A549 (cell line): ENCODE results near the gene ULK1. TPM values are rescaled to one million over a fixed set of nuclear protein-coding genes. Genes with fewer than 3 reads are reported as not detected.

Source experiments
- ATAC-seq, 2 experiments: fragments of 200-7000 bp in 1 of 2; fragments of >200 bp in 1 of 2; cut with Nextera tagmentation in 1 of 2; cut with Tn5 transposase in 1 of 2; 3 replicates each; pipeline versions ENCODE4 v1.8.0 to v1.9.1; 2018 to 2020; ENCODE audit warnings: mild to moderate bottlenecking in 1 of 2, moderate library complexity in 1 of 2
- CTCF ChIA-PET: fragments of 300-600 bp; sonication (Branson Sonifier 250); formaldehyde crosslinking; extraction: SDS; loops from one replicate; lab custom pipeline; 2021; ENCODE audit warnings: antibody characterized with exemption, inconsistent platforms; lab: Yijun Ruan, JAX
- POLR2A ChIA-PET: fragments of 350-600 bp; formaldehyde crosslinking; extraction: SDS; loops from one replicate; lab custom pipeline; 2021; ENCODE audit warnings: antibody characterized with exemption, inconsistent platforms; lab: Yijun Ruan, JAX
- DNase-seq, 2 experiments: peaks; one replicate each; pipeline versions ENCODE4 v3.0.0 to v3.0.0-alpha.2; 2011 to 2016; ENCODE audit warnings: low read depth in 1 of 2, low spot score in 1 of 2
- FAIRE-seq: peaks from 2 replicates; lab custom pipeline; 2011; peaks lifted over from hg19 to GRCh38; lab: Jason Lieb, UNC
- H3K27ac ChIP-seq, 2 experiments: fragments of >200 bp; sonication (Bioruptor Twin); formaldehyde crosslinking; 3 replicates each; pipeline ENCODE4 v1.5.1; 2016 to 2017
- H3K4me1 ChIP-seq: fragments of >200 bp; sonication (Bioruptor Twin); formaldehyde crosslinking; 3 replicates; pipeline ENCODE4 v1.6.1; 2016
- H3K4me2 ChIP-seq: fragments of >200 bp; sonication (Bioruptor Twin); formaldehyde crosslinking; 3 replicates; pipeline ENCODE4 v1.6.1; 2016
- H3K4me3 ChIP-seq: fragments of >200 bp; sonication (Bioruptor Twin); formaldehyde crosslinking; 3 replicates; pipeline ENCODE4 v1.5.1; 2016
- H3K9me3 ChIP-seq: fragments of >200 bp; sonication (Bioruptor Twin); formaldehyde crosslinking; 3 replicates; pipeline ENCODE4 v1.6.1; 2016
- BHLHE40 ChIP-seq: IDR thresholded peaks from 2 replicates; pipeline ENCODE4 v1.6.1; 2012; ENCODE audit warnings: low read depth, low read length, inconsistent platforms
- CEBPB ChIP-seq, 2 experiments: fragments of >200 bp in 1 of 2; sonication (Bioruptor Twin) in 1 of 2; formaldehyde crosslinking in 1 of 2; IDR thresholded peaks; 2 replicates each; pipeline ENCODE4 v1.6.1; 2012 to 2016
- CHD4 ChIP-seq: fragments of 200-600 bp; sonication (generic); IDR thresholded peaks from 2 replicates; pipeline ENCODE4 v1.6.1; 2016; ENCODE audit warnings: antibody characterized with exemption, mild to moderate bottlenecking, borderline replicate concordance
- E2F6 ChIP-seq: IDR thresholded peaks from 2 replicates; pipeline ENCODE4 v1.6.1; 2012; ENCODE audit warnings: low read depth, borderline replicate concordance
- EHF ChIP-seq: fragments of 250-450 bp; sonication (Bioruptor Pico); IDR thresholded peaks from 2 replicates; pipeline ENCODE4 v1.5.0; 2020; ENCODE audit warnings: mild to moderate bottlenecking
- EHMT2 ChIP-seq: fragments of 200-600 bp; sonication (generic); IDR thresholded peaks from 2 replicates; pipeline ENCODE4 v1.6.1; 2016; ENCODE audit warnings: antibody characterized with exemption, low read depth, mild to moderate bottlenecking, moderate library complexity
- ELK1 ChIP-seq: fragments of 150-350 bp; IDR thresholded peaks from 2 replicates; pipeline ENCODE4 v1.6.1; 2014; ENCODE audit warnings: low read depth, mild to moderate bottlenecking, low read length
- FOSB ChIP-seq: fragments of 250-450 bp; sonication (Bioruptor Pico); IDR thresholded peaks from 2 replicates; pipeline ENCODE4 v1.5.0; 2020; ENCODE audit warnings: mild to moderate bottlenecking, moderate library complexity
- HES2 ChIP-seq: fragments of >200 bp; sonication (Bioruptor Twin); formaldehyde crosslinking; IDR thresholded peaks from 2 replicates; pipeline ENCODE4 v1.6.1; 2016
- HEYL ChIP-seq: fragments of 250-450 bp; sonication (Bioruptor Pico); IDR thresholded peaks from 2 replicates; pipeline ENCODE4 v1.8.0; 2021; ENCODE audit warnings: mild to moderate bottlenecking, moderate library complexity
- JUN ChIP-seq, 2 experiments: fragments of >200 bp; sonication (Bioruptor Twin); formaldehyde crosslinking; IDR thresholded peaks; 2 replicates in 1 of 2; 3 replicates in 1 of 2; pipeline ENCODE4 v1.6.1; 2016 to 2017
- KDM5A ChIP-seq: fragments of 200-600 bp; sonication (generic); IDR thresholded peaks from 2 replicates; pipeline ENCODE4 v1.6.1; 2016; ENCODE audit warnings: antibody characterized with exemption, mild to moderate bottlenecking
- MAZ ChIP-seq: fragments of 150-350 bp; IDR thresholded peaks from 2 replicates; pipeline ENCODE4 v1.6.1; 2014; ENCODE audit warnings: antibody characterized with exemption, low read depth, low read length, borderline replicate concordance
- NR3C1 ChIP-seq: fragments of >200 bp; sonication (Bioruptor Twin); formaldehyde crosslinking; IDR thresholded peaks from 3 replicates; pipeline ENCODE4 v1.6.1; 2017
- POLR2AphosphoS2 ChIP-seq: conservative IDR thresholded peaks from 2 replicates; pipeline ENCODE4 v1.6.1; 2012; ENCODE audit warnings: low read length, improper control_type of control experiment, inconsistent platforms
- RAD21 ChIP-seq, 2 experiments: fragments of >200 bp in 1 of 2; sonication (Bioruptor Twin) in 1 of 2; formaldehyde crosslinking in 1 of 2; IDR thresholded peaks in 1 of 2; conservative IDR thresholded peaks in 1 of 2; 2 replicates in 1 of 2; 3 replicates in 1 of 2; pipeline ENCODE4 v1.6.1; 2012 to 2018; ENCODE audit warnings: inconsistent platforms in 1 of 2
- RARB ChIP-seq: fragments of 250-450 bp; sonication (Bioruptor Pico); IDR thresholded peaks from 2 replicates; pipeline ENCODE4 v1.8.0; 2021; ENCODE audit warnings: mild to moderate bottlenecking, moderate library complexity
- RCOR1 ChIP-seq: fragments of 150-350 bp; IDR thresholded peaks from 2 replicates; pipeline ENCODE4 v1.6.1; 2014; ENCODE audit warnings: antibody characterized with exemption, low read length, low read depth
- RFX5 ChIP-seq: fragments of 450-650 bp; IDR thresholded peaks from 2 replicates; pipeline ENCODE4 v1.7.1; 2014; ENCODE audit warnings: antibody characterized with exemption, mild to moderate bottlenecking, moderate library complexity
- TP53 ChIP-seq: fragments of 250-450 bp; sonication (Bioruptor Pico); IDR thresholded peaks from 2 replicates; pipeline ENCODE4 v1.5.0; 2021; ENCODE audit warnings: mild to moderate bottlenecking, moderate library complexity
- ZNF302 ChIP-seq: fragments of 250-450 bp; sonication (Bioruptor Pico); IDR thresholded peaks from 2 replicates; pipeline ENCODE4 v1.9.0; 2021; ENCODE audit warnings: inconsistent platforms, mild to moderate bottlenecking, moderate library complexity
- ZSCAN20 ChIP-seq: fragments of 250-450 bp; sonication (Bioruptor Pico); IDR thresholded peaks from 2 replicates; pipeline ENCODE4 v1.8.0; 2022; ENCODE audit warnings: mild to moderate bottlenecking, moderate library complexity
- WGBS: methylation state at CpG from one replicate; pipeline ENCODE4 v1.1.6; 2017; ENCODE audit errors: missing lambda C conversion rate; 5-methylcytosine and 5-hydroxymethylcytosine counted together
- polyA plus RNA-seq, 4 experiments: library from polyadenylated mRNA; depleted of rRNA in 3 of 4; stranded (reverse); fragments of >200 nt; fragmentation: RNase III in 1 of 4; extraction: RNeasy Plus Mini Kit Qiagen cat#74134 plus additional on column Dnase treatment in 1 of 4; gene quantifications; 2 replicates in 3 of 4; 3 replicates in 1 of 4; pipeline ENCODE4 v1.2.3, GENCODE V29; 2011 to 2017
- TF ChIP-seq, protein P1 (sequence below): fragments of 250-450 bp; sonication (Bioruptor Pico); IDR thresholded peaks from 2 replicates; pipeline ENCODE4 v1.5.0; 2020; ENCODE audit warnings: low read depth, mild to moderate bottlenecking, moderate library complexity
- TF ChIP-seq, protein P2 (sequence below): fragments of 200-600 bp; sonication (generic); IDR thresholded peaks from 2 replicates; pipeline ENCODE4 v1.6.1; 2016; ENCODE audit warnings: antibody characterized with exemption, mild to moderate bottlenecking, moderate library complexity
- TF ChIP-seq, protein P3 (sequence below): IDR thresholded peaks from 2 replicates; pipeline ENCODE4 v1.6.1; 2012

ULK1 gene
- polyA plus RNA-seq, 2 of the 4 experiments (the other 2 are of a cell fraction): 15.1 to 46.2 TPM

- no peak for FAIRE-seq
- no peak for DNase-seq
- CTCF ChIA-PET: interaction anchor here (2.6 kb wide), 1 partner anchor 51 kb away, joined by 14 read pairs; no protein-coding TSS in a partner anchor
- ATAC-seq: peak; percentile 1 to 3; a peak in 4 of 6 replicates
- POLR2A ChIA-PET: no interaction called here
- H3K4me2 ChIP-seq: no peak overlapping the region
- H3K9me3 ChIP-seq: no peaks in the 10 kb centered on the region
- peak overlapping the region in 1 of 2 experiments; percentile 68; a peak in 2 of 6 replicates for H3K27ac ChIP-seq
- H3K4me3 ChIP-seq: no peak overlapping the region
- WGBS: 86% methylated on average over 18 of the region's 25 CpGs
- H3K4me1 ChIP-seq: peaks cover 48% of the 10 kb centered on the region
- TF ChIP-seq RAD21 (conservative IDR thresholded peaks at IDR 0.05 in 1 of 2, IDR thresholded peaks at IDR 0.05 in 1 of 2) (no peak), RFX5 (no peak), CHD4 (no peak), ZSCAN20 (CRISPR knock-in tag) (no peak), RARB (CRISPR knock-in tag) (no peak), POLR2AphosphoS2 (peak; percentile 30; the same call in 1 of the 2 replicates), EHMT2 (no peak)
- TF ChIP-seq, protein P1, sequence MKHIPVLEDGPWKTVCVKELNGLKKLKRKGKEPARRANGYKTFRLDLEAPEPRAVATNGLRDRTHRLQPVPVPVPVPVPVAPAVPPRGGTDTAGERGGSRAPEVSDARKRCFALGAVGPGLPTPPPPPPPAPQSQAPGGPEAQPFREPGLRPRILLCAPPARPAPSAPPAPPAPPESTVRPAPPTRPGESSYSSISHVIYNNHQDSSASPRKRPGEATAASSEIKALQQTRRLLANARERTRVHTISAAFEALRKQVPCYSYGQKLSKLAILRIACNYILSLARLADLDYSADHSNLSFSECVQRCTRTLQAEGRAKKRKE: no peak
Observed at GRCh38 chr12:131902332-131903241, 8.2 kb downstream of the ULK1 start.

DNA sequence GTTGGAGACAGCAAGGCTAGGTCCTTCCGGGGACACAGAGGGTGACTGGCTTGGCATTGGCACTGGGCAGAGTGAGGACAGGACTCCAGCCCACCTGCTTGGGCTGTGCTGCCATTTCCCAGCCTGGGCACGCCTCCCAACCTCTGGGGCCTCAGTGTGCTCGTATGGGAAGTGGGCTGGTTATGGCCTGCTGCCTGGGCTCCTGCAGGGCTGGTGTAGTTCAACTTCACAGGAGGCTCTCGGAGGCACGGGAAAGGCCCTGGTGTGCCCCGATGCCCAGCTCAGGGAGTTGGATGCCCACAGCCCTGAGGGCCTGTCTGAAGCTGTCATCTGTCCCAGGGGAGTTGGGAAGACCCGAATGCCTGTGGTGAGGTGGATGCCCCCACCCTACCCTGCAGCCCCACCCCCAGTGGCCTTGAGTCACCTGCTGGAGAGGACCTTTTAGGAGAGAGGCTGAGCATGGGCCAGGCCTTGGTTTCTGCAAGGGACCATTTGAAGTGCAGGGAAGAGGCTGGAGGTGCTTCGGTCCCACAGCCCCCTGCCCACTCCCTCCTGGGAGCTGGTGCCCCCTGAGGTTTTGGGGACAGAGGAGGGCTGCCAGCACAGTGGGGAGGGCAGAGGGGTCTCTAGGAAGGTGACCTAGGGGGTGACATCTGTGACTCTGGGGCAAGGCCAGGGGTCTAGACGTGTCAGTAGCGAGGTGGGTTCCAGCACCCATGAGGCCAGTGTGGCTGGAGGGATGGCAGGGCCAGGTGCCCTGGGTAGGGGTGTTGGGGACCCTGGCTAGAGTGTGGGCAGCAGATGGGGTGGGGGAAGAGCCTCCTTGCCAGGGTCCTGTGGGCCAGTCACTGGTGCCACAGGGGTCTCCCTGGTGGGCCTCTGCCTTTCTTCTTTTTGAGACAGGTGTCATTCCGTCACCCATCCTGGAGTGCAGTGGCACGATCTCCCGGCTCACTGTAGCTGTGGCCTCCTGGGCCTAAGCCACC lies 9.1 kb downstream of the ULK1 start:
- FAIRE-seq (no peak), DNase-seq (no peak), ATAC-seq (peak in 1 of 2 experiments; percentile 1; a peak in 2 of 6 replicates)
- Histone ChIP-seq H3K4me2 (no peak overlapping the region), H3K4me1 (peaks cover 45% of the 10 kb centered on the region), H3K9me3 (no peaks in the 10 kb centered on the region), H3K27ac (peak overlapping the region in 1 of 2 experiments; percentile 68; a peak in 2 of 6 replicates), H3K4me3 (no peak overlapping the region)
- POLR2A ChIA-PET: no interaction called here
- CTCF ChIA-PET: interaction anchor here (0.6 to 2.6 kb wide), 3 partner anchors 7 to 52 kb away, joined by 3 to 14 read pairs (median 3); no protein-coding TSS in a partner anchor
- 89% methylated on average over 9 of the region's 13 CpGs for WGBS
- TF ChIP-seq BHLHE40 (no peak), NR3C1 (no peak), ZSCAN20 (CRISPR knock-in tag) (no peak), HES2 (no peak), ELK1 (no peak), FOSB (CRISPR knock-in tag) (no peak), MAZ (no peak), KDM5A (no peak), E2F6 (no peak), ZNF302 (no peak), JUN (IDR thresholded peaks at IDR 0.05) (no peak), CEBPB (IDR thresholded peaks at IDR 0.05) (no peak), TP53 (CRISPR knock-in tag) (no peak), RFX5 (no peak), HEYL (no peak), EHF (no peak), RCOR1 (no peak)
- TF ChIP-seq, protein P2, sequence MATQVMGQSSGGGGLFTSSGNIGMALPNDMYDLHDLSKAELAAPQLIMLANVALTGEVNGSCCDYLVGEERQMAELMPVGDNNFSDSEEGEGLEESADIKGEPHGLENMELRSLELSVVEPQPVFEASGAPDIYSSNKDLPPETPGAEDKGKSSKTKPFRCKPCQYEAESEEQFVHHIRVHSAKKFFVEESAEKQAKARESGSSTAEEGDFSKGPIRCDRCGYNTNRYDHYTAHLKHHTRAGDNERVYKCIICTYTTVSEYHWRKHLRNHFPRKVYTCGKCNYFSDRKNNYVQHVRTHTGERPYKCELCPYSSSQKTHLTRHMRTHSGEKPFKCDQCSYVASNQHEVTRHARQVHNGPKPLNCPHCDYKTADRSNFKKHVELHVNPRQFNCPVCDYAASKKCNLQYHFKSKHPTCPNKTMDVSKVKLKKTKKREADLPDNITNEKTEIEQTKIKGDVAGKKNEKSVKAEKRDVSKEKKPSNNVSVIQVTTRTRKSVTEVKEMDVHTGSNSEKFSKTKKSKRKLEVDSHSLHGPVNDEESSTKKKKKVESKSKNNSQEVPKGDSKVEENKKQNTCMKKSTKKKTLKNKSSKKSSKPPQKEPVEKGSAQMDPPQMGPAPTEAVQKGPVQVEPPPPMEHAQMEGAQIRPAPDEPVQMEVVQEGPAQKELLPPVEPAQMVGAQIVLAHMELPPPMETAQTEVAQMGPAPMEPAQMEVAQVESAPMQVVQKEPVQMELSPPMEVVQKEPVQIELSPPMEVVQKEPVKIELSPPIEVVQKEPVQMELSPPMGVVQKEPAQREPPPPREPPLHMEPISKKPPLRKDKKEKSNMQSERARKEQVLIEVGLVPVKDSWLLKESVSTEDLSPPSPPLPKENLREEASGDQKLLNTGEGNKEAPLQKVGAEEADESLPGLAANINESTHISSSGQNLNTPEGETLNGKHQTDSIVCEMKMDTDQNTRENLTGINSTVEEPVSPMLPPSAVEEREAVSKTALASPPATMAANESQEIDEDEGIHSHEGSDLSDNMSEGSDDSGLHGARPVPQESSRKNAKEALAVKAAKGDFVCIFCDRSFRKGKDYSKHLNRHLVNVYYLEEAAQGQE: no peak
- TF ChIP-seq, protein P3, sequence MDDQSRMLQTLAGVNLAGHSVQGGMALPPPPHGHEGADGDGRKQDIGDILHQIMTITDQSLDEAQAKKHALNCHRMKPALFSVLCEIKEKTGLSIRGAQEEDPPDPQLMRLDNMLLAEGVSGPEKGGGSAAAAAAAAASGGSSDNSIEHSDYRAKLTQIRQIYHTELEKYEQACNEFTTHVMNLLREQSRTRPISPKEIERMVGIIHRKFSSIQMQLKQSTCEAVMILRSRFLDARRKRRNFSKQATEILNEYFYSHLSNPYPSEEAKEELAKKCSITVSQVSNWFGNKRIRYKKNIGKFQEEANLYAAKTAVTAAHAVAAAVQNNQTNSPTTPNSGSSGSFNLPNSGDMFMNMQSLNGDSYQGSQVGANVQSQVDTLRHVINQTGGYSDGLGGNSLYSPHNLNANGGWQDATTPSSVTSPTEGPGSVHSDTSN: no peak
